ENCODE measurements around the gene SELENOF.

GRCh38 chr1:86948212-86948611 is 34.3 kb upstream of the SELENOF start:
- no peak for TF ChIP-seq CTCF (IDR thresholded peaks at IDR 0.05)
- no peak for TF ChIP-seq POLR2A (IDR thresholded peaks at IDR 0.05)

All from esophagus squamous epithelium (tissue), 4 donors.